Measurements from ENCODE around the gene P2RY6.

DNA sequence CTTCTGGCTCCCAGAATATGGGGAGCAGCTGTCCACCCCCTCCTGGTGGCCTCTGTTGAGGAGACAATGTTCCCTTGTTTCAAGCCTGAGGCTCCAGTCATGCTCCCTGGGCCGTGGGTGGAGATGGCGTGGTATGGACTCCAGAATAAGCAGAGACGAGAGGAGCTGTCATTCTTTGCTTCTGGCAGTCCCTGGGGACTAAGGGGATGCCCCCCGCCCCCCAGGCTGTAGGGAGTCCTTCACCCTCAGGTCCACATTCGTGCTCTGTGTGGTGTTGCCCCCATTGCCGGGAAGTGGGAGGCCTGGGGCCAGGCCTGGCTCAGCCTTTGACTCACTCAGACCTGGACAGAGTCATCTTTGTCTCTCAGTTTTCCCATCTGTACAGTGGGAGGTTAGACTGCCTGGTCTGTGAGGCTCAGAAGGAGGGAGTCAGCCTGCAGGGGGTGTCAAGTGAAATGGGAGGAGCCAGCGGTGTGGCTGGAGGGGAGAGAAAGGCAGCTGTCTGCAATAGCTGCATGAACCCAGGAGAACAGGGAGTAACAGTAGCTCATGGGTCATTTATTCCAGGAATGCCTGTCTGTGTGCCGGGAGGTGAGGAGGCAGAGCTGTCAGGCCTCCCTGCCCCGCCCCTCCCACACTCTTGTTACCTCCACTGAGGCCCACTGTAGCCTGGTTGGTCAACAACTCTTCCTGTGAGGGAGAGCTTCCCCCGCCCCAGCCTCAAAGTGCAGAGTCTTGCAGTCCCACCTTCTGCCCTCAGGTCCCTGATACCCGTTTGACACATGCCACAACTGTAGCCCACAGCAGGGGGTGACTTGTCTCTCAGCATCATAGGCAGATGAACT, 42.2 kb downstream of the P2RY6 start:
- TF ChIP-seq, protein P1, sequence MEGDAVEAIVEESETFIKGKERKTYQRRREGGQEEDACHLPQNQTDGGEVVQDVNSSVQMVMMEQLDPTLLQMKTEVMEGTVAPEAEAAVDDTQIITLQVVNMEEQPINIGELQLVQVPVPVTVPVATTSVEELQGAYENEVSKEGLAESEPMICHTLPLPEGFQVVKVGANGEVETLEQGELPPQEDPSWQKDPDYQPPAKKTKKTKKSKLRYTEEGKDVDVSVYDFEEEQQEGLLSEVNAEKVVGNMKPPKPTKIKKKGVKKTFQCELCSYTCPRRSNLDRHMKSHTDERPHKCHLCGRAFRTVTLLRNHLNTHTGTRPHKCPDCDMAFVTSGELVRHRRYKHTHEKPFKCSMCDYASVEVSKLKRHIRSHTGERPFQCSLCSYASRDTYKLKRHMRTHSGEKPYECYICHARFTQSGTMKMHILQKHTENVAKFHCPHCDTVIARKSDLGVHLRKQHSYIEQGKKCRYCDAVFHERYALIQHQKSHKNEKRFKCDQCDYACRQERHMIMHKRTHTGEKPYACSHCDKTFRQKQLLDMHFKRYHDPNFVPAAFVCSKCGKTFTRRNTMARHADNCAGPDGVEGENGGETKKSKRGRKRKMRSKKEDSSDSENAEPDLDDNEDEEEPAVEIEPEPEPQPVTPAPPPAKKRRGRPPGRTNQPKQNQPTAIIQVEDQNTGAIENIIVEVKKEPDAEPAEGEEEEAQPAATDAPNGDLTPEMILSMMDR (IDR thresholded peaks at IDR 0.05 in 2 of 3, conservative IDR thresholded peaks at IDR 0.05 in 1 of 3; ENCODE audit: control insufficient read depth in 2 of 3, extremely low read depth in 1 of 3, insufficient read depth in 1 of 3, low read depth in 3 of 3, low read length in 3 of 3), result no peak
- TF ChIP-seq, protein P2, sequence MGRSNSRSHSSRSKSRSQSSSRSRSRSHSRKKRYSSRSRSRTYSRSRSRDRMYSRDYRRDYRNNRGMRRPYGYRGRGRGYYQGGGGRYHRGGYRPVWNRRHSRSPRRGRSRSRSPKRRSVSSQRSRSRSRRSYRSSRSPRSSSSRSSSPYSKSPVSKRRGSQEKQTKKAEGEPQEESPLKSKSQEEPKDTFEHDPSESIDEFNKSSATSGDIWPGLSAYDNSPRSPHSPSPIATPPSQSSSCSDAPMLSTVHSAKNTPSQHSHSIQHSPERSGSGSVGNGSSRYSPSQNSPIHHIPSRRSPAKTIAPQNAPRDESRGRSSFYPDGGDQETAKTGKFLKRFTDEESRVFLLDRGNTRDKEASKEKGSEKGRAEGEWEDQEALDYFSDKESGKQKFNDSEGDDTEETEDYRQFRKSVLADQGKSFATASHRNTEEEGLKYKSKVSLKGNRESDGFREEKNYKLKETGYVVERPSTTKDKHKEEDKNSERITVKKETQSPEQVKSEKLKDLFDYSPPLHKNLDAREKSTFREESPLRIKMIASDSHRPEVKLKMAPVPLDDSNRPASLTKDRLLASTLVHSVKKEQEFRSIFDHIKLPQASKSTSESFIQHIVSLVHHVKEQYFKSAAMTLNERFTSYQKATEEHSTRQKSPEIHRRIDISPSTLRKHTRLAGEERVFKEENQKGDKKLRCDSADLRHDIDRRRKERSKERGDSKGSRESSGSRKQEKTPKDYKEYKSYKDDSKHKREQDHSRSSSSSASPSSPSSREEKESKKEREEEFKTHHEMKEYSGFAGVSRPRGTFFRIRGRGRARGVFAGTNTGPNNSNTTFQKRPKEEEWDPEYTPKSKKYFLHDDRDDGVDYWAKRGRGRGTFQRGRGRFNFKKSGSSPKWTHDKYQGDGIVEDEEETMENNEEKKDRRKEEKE (IDR thresholded peaks at IDR 0.05), result no peak
- TF ChIP-seq TBL1XR1 (IDR thresholded peaks at IDR 0.05; ENCODE audit: low read depth, low read length), result no peak
- TF ChIP-seq YY1 (IDR thresholded peaks at IDR 0.05; ENCODE audit: low read depth, low read length), result no peak
- TF ChIP-seq TAF1 (IDR thresholded peaks at IDR 0.05; ENCODE audit: borderline replicate concordance, low read depth, low read length), result no peak
- TF ChIP-seq ZNF207 (IDR thresholded peaks at IDR 0.05; ENCODE audit: borderline replicate concordance), result no peak
- TF ChIP-seq STAT3 (IDR thresholded peaks at IDR 0.05; ENCODE audit: low read depth, low read length), result no peak
- TF ChIP-seq, protein P3, sequence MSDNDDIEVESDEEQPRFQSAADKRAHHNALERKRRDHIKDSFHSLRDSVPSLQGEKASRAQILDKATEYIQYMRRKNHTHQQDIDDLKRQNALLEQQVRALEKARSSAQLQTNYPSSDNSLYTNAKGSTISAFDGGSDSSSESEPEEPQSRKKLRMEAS (IDR thresholded peaks at IDR 0.05; ENCODE audit: low read depth, low read length), result no peak
- TF ChIP-seq, protein P4, sequence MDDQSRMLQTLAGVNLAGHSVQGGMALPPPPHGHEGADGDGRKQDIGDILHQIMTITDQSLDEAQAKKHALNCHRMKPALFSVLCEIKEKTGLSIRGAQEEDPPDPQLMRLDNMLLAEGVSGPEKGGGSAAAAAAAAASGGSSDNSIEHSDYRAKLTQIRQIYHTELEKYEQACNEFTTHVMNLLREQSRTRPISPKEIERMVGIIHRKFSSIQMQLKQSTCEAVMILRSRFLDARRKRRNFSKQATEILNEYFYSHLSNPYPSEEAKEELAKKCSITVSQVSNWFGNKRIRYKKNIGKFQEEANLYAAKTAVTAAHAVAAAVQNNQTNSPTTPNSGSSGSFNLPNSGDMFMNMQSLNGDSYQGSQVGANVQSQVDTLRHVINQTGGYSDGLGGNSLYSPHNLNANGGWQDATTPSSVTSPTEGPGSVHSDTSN (IDR thresholded peaks at IDR 0.05; ENCODE audit: insufficient replicate concordance, low read depth, low read length), result no peak
- TF ChIP-seq SUZ12 (IDR thresholded peaks at IDR 0.05; ENCODE audit: unreplicated experiment), result no peak
- TF ChIP-seq FOS (IDR thresholded peaks at IDR 0.05; ENCODE audit: borderline replicate concordance, extremely low read depth, insufficient read length), result no peak
